Stomach (tissue), 9 donors: ENCODE results near the gene ANKFN1. TPM values are rescaled to one million over a fixed set of nuclear protein-coding genes. Genes with fewer than 3 reads are reported as not detected.

Source experiments
- DNase-seq, 2 donors: peaks; one replicate each; pipeline versions ENCODE4 v3.0.0 to v3.0.0-alpha.2; 2013 to 2019
- H3K27ac ChIP-seq, 5 donors: fragments of 200-600 bp in 4 of 5; sonication (generic) in 4 of 5; one replicate each; pipeline ENCODE4 v1.5.1; 2013 to 2019; ENCODE audit warnings: mild to moderate bottlenecking in 1 of 5, moderate library complexity in 1 of 5
- H3K27me3 ChIP-seq, 3 donors: fragments of 200-600 bp; sonication (generic); one replicate each; pipeline ENCODE4 v1.5.1; 2017 to 2019; ENCODE audit warnings: mixed run types in 1 of 3
- H3K36me3 ChIP-seq, 4 donors: fragments of 200-600 bp; sonication (generic); 1 replicate in 3 of 4; 2 replicates in 1 of 4; pipeline ENCODE4 v1.5.1; 2016 to 2019
- H3K4me1 ChIP-seq, 4 donors: fragments of 200-600 bp; sonication (generic); one replicate each; pipeline ENCODE4 v1.5.1; 2016 to 2019
- H3K4me3 ChIP-seq, 4 donors: fragments of 200-600 bp; sonication (generic) in 3 of 4; one replicate each; pipeline ENCODE4 v1.5.1; 2016 to 2019; ENCODE audit warnings: mild to moderate bottlenecking in 1 of 4
- H3K9me3 ChIP-seq, 4 donors: fragments of 200-600 bp; sonication (generic); one replicate each; pipeline ENCODE4 v1.5.1; 2016 to 2019
- CTCF ChIP-seq, 7 experiments: fragments of 450-650 bp in 4 of 7; fragments of 200-600 bp in 3 of 7; sonication (generic) in 3 of 7; IDR thresholded peaks; one replicate each; pipeline ENCODE4 v1.5.1; 2016 to 2019; ENCODE audit warnings: antibody characterized with exemption in 7 of 7, control low read depth in 2 of 7, mild to moderate bottlenecking in 1 of 7
- EP300 ChIP-seq: sonication (generic); formaldehyde crosslinking; IDR thresholded peaks from one replicate; pipeline ENCODE4 v1.6.1; 2017; ENCODE audit warnings: antibody characterized with exemption
- POLR2A ChIP-seq, 4 donors: fragments of 450-650 bp; IDR thresholded peaks; one replicate each; pipeline ENCODE4 v1.6.1; 2016; ENCODE audit warnings: antibody characterized with exemption in 4 of 4, control low read depth in 2 of 4, mild to moderate bottlenecking in 1 of 4, moderate library complexity in 1 of 4
- POLR2AphosphoS5 ChIP-seq, 3 donors: sonication (generic); formaldehyde crosslinking; IDR thresholded peaks; one replicate each; pipeline ENCODE4 v1.6.1; 2016; ENCODE audit warnings: antibody characterized with exemption in 3 of 3
- WGBS, 5 donors: extraction: QIAGEN DNeasy Blood & Tissue Kit in 3 of 5; methylation state at CpG; one replicate each; pipeline versions ENCODE4 v1.1.5 to v1.1.7; 2013 to 2018; 5-methylcytosine and 5-hydroxymethylcytosine counted together
- intact Hi-C: fragments of 100-400 bp; cut with DNase I; formaldehyde crosslinking; loops from one replicate; pipeline ENCODE4 v1.15.1; 2023; ENCODE audit warnings: low total_unique reads
- polyA plus RNA-seq, 3 donors: library from polyadenylated mRNA; stranded (reverse); fragments of 200-250 nt; gene quantifications; one replicate each; pipeline ENCODE4 v1.2.3, GENCODE V29; 2013
- total RNA-seq, 5 donors: library from RNA; depleted of rRNA; stranded (reverse); fragments of >200 nt; gene quantifications; one replicate each; pipeline versions ENCODE4 v1.1.0 to v1.2.3, GENCODE V29; 2014 to 2016
- donor health status: healthy with polysubstance abuse.
- donor health status: Bipolar disorder and iron deficiency.
- donor health status: healthy.

Gene ANKFN1
- total and polyA plus RNA-seq, 8 donors: 0.10 to 2.9 (median 1.3) TPM; not detected in 4

- Histone ChIP-seq H3K4me3 (no peak overlapping the region), H3K4me1 (no peaks in the 10 kb centered on the region), H3K9me3 (no peaks in the 10 kb centered on the region), H3K27ac (no peak overlapping the region), H3K36me3 (no peaks in the 10 kb centered on the region), H3K27me3 (peaks cover 0 to 9% (median 0%) of the 10 kb centered on the region in 3 donors)
- intact Hi-C loops: no loop called here
- DNase-seq: no peak
- TF ChIP-seq POLR2A (IDR thresholded peaks at IDR 0.05): no peak
- TF ChIP-seq EP300: no peak
- TF ChIP-seq CTCF (IDR thresholded peaks at IDR 0.05): no peak
- TF ChIP-seq POLR2AphosphoS5 (IDR thresholded peaks at IDR 0.05): no peak
- 55 to 62% (median 58%) methylated on average over 5 of the region's 5 CpGs for WGBS, 5 donors
Measured at GRCh38 chr17:56326001-56326359, 172.7 kb downstream of the ANKFN1 start.

GRCh38 chr17:56347639-56348038, 194.4 kb downstream of the ANKFN1 start:
- Histone ChIP-seq H3K4me1 (peaks cover 0 to 8% (median 0%) of the 10 kb centered on the region in 4 donors), H3K27ac (no peak overlapping the region), H3K4me3 (no peak overlapping the region), H3K27me3 (no peaks in the 10 kb centered on the region), H3K9me3 (peaks cover 0 to 5% (median 2%) of the 10 kb centered on the region in 4 donors), H3K36me3 (no peaks in the 10 kb centered on the region)
- DNase-seq: no peak
- intact Hi-C loops: no loop called here
- 50 to 72% (median 62%) methylated on average over 1 of the region's 1 CpG for WGBS, 5 donors
- TF ChIP-seq CTCF (IDR thresholded peaks at IDR 0.05): no peak

- intact Hi-C loops: no loop called here
- whole genome bisulfite sequencing, 5 donors: 79 to 87% (median 87%) methylated on average over 8 of the region's 8 CpGs
- Histone ChIP-seq H3K4me3 (no peak overlapping the region), H3K36me3 (no peaks in the 10 kb centered on the region), H3K9me3 (no peaks in the 10 kb centered on the region), H3K27me3 (no peaks in the 10 kb centered on the region), H3K4me1 (peaks cover 0 to 8% (median 0%) of the 10 kb centered on the region in 4 donors), H3K27ac (no peak overlapping the region)
- no peak for DNase-seq
- no peak for TF ChIP-seq POLR2AphosphoS5 (IDR thresholded peaks at IDR 0.05)
- no peak for TF ChIP-seq CTCF (IDR thresholded peaks at IDR 0.05)
- no peak for TF ChIP-seq EP300
- TF ChIP-seq POLR2A (IDR thresholded peaks at IDR 0.05): no peak
Measured at GRCh38 chr17:56350592-56350991, 197.3 kb downstream of the ANKFN1 start.

GRCh38 chr17:56351675-56352074, 198.4 kb downstream of the ANKFN1 start:
- peak overlapping the region in 2 of 5 donors; percentile 28 to 34 for H3K27ac ChIP-seq

More at GRCh38 chr17:56351675-56352074, 198.4 kb downstream of the ANKFN1 start:
- Histone ChIP-seq H3K9me3 (no peaks in the 10 kb centered on the region), H3K36me3 (no peaks in the 10 kb centered on the region), H3K27me3 (no peaks in the 10 kb centered on the region), H3K4me3 (no peak overlapping the region), H3K4me1 (peaks cover 0 to 8% (median 0%) of the 10 kb centered on the region in 4 donors)
- intact Hi-C loops: no loop called here
- TF ChIP-seq POLR2AphosphoS5 (IDR thresholded peaks at IDR 0.05) (no peak), CTCF (IDR thresholded peaks at IDR 0.05) (no peak), POLR2A (IDR thresholded peaks at IDR 0.05) (no peak), EP300 (no peak)
- 31 to 47% (median 38%) methylated on average over 5 of the region's 5 CpGs for WGBS, 5 donors
- DNase-seq: peak in 1 of 2 donors; percentile 5
